Dendritic cell treated with granulocyte-macrophage colony-stimulating factor and Interleukin-4, amounts not matched to agents 40 ng/mL and 50 ng/mL, for 4 days (primary cell): ENCODE measurements around the gene LARGE2.
A peak's percentile ranks its signal among the peaks of the same experiment; 100 is the strongest.

Source experiments
- H3K27ac Mint-ChIP-seq: one replicate; pipeline ENCODE4 v1.8.0; 2022; ENCODE audit warnings: mild to moderate bottlenecking, mixed read lengths
- H3K27me3 Mint-ChIP-seq: one replicate; pipeline ENCODE4 v1.8.0; 2022; ENCODE audit warnings: mild to moderate bottlenecking, mixed read lengths
- H3K36me3 Mint-ChIP-seq: one replicate; pipeline ENCODE4 v1.8.0; 2022; ENCODE audit warnings: low read depth, mixed read lengths
- H3K4me1 Mint-ChIP-seq: one replicate; pipeline ENCODE4 v1.8.0; 2022; ENCODE audit warnings: low read depth, mixed read lengths
- H3K4me3 Mint-ChIP-seq: one replicate; pipeline ENCODE4 v1.8.0; 2022; ENCODE audit warnings: mild to moderate bottlenecking, moderate library complexity, mixed read lengths
- H3K9me3 Mint-ChIP-seq: one replicate; pipeline ENCODE4 v1.8.0; 2022; ENCODE audit warnings: mixed read lengths
- intact Hi-C: fragments of 100-400 bp; cut with micrococcal nuclease; formaldehyde crosslinking; loops from one replicate; pipeline ENCODE4 v1.15.0; 2022

The LARGE2 gene

DNA sequence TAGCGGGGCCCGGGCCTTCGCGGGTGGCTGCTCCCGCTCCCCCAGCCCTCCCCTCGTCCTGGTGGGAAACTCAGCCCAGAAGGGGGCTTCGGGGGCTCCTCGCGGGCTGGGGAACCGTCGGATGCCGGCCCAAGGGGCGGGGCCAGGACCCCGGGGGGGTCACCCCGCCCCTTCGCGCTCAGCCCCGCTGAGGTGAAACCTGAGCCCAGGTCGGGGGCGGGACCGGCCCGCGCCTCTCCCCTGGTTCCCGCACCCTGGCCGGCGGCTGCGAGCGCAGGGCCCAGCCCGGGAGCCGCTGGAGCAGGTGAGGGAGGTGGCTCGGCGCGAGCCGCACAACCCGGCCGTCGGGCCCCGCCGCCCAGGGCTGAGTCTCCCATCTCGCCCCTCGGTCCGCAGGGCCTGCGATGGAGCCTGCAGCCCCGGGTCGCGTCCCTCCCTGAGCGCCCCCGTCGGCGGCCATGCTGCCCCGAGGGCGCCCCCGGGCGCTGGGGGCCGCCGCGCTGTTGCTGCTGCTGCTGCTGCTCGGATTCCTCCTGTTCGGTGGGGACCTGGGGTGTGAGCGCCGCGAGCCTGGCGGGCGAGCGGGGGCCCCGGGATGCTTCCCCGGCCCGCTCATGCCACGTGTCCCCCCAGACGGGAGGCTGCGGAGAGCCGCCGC, at the start of gene LARGE2:
Gene LARGE2 (plus strand): TSS at position 232 of the 658 bp plus-strand sequence. CDS start 227 bp downstream, at position 459.
- H3K36me3 Mint-ChIP-seq, result peaks cover 13% of the 10 kb centered on the region
- peaks cover 46% of the 10 kb centered on the region for H3K27me3 Mint-ChIP-seq
- H3K4me1 Mint-ChIP-seq, result peaks cover 10% of the 10 kb centered on the region
- H3K27ac Mint-ChIP-seq, result no peak within 1 kb of the TSS
- intact Hi-C loops, result no loop called here
- peak within 1 kb of the TSS; percentile 54 for H3K4me3 Mint-ChIP-seq
- H3K9me3 Mint-ChIP-seq, result no peaks in the 10 kb centered on the region

DNA sequence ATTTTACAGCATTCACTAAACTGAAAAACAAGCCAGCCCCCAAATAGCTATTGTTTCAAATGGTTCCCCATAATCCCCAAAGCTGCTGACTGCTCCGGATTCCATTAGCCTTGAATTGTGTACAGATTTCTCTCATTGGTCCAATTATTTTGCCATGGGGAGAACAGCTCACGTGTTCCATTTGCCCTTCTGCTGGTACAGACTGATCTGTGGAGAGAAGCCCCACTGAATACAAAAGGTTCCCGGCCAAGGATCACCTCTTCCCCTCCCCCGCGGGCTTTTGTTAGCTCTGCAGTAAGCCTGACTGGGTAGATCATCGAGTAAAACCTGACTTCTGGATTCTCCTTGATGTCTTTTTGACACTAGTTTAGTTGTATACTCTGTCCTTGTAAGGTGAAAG, 46.1 kb upstream of the LARGE2 start:
- Mint-ChIP-seq H3K36me3 (peaks cover 85% of the 10 kb centered on the region), H3K4me1 (peaks cover 7% of the 10 kb centered on the region), H3K4me3 (no peak overlapping the region), H3K9me3 (no peaks in the 10 kb centered on the region), H3K27ac (no peak overlapping the region), H3K27me3 (no peaks in the 10 kb centered on the region)
- intact Hi-C loops, result no loop called here

DNA sequence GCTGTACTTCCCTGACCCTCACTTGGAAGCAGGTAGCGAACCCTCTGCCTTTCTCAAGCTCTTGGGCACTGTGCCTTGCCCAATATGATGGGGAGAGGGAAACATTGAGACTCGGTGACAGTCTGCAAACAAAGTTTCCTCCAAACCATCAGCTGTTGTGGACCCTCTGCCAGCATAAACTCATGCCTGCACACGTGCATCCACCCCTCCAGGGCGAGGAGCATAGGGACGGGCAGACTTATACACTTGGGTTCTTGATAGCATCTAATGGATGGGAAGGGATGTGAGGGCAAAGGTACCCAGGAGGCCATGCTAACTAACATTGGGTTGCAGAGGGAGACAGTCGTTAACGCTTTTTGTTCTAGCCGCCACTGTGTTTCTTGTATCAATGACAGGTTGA, 45.2 kb upstream of the LARGE2 start:
- Mint-ChIP-seq H3K9me3 (no peaks in the 10 kb centered on the region), H3K36me3 (peaks cover 85% of the 10 kb centered on the region), H3K27me3 (no peaks in the 10 kb centered on the region), H3K4me1 (peaks cover 7% of the 10 kb centered on the region), H3K27ac (no peak overlapping the region), H3K4me3 (no peak overlapping the region)
- intact Hi-C loops, result no loop called here

DNA sequence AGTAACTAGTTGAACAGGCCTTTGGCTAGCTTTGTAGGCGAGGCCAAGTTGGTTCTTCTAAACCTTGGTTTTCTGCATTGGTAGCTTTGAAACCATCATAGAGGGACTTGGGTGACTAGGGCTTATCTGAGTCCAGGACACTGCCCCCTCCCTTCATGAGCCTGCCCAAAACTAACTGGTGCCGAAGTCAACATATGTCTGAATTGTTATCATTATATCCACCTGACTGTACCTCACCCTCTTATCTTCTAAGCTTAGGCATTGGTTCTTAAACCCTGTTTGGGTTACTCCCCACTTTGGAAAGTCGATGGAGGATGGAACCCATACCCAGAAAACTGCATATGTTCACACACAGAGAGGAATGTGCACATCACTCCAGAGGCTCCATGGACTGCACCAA, 44.6 kb upstream of the LARGE2 start:
- no peaks in the 10 kb centered on the region for H3K27me3 Mint-ChIP-seq
- H3K4me3 Mint-ChIP-seq, result no peak overlapping the region
- intact Hi-C loops, result no loop called here
- no peak overlapping the region for H3K27ac Mint-ChIP-seq
- peaks cover 4% of the 10 kb centered on the region for H3K4me1 Mint-ChIP-seq
- H3K9me3 Mint-ChIP-seq, result no peaks in the 10 kb centered on the region
- H3K36me3 Mint-ChIP-seq, result peaks cover 82% of the 10 kb centered on the region

DNA sequence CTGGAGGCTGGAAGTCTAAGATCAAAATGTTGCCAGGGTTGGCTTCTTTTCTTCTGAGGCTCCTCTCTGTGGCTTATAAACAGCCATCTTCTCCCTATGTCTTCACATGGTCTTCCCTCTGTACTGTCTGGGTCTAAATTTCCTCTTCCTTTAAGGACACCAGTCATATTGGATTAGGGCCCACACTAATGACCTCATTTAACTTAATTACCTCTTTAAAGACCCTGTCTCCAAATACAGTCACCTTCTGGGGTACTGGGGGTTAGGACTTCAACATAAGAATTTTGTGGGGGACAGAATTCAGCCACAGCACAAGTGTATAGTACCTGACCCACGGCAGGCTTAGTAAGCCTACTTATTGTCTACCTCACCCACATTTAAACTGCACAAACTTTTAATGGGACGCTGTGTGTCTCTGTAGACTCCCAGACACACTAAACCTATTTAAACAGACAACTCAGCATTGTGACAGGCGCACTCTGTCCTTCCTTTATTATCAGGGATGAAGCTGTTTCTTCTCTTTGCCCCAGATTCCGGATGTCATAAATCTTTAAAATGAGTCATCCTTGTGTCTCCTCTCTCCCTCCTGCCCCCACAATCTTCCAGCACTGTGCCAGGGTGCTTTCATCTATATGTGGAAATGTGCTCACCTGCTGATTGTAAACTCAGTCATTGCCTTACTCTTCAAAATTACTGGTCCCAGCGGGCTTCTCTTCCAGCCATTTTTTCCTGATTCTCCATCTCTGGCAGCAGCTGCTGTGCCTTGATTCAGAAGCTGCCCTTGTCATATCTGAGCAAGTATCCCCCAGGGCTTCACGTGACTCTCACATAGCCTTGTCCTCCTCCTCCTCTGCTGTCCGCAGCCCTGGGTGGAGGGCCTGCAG, 42.4 kb upstream of the LARGE2 start:
- Mint-ChIP-seq H3K4me3 (no peak overlapping the region), H3K9me3 (no peaks in the 10 kb centered on the region), H3K27me3 (peaks cover 10% of the 10 kb centered on the region), H3K27ac (no peak overlapping the region), H3K4me1 (peaks cover 8% of the 10 kb centered on the region), H3K36me3 (peaks cover 60% of the 10 kb centered on the region)
- intact Hi-C loops, result loop anchor here (10.0 kb wide), 1 partner anchor 55 kb away; no protein-coding TSS in a partner anchor

DNA sequence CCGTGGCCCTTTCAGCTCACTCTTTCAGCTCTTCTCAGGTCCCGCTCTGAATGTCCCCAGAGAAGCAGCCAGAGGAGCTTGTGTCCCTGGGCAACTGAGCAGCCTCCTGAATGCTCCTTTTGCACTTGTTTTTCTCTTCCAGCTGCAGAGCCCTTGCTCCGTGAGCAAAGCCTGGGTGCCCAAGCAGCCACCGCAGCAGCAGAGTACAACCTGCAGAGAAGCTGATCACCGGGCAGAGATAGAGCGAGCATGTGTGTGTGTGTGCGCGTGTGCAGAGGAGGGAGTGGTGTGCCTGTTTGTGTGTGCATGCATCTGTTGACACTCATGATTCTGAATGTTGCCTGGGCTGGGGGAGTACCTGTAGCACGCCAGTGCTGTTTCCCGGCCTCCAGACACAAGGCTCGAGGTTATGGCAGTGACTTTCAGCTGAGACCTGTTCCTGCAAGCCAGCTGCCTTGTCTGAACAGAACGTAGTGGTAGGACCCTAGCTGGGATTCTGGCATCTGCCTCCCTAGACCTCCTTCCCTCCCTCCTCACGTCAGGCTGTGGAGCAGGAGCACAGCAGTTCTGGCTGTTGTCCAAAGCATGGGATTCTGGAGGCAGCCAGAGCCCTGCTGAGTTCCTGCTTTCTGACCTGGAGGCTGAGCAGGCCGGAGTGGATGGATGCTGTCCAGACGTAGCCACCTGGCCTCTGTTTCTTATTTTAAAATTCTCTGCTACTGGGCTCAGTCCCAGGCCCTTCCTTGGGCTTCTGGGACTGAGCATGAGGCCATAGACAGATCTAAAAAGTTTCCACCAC, 41.5 kb upstream of the LARGE2 start:
- Mint-ChIP-seq H3K36me3 (peaks cover 54% of the 10 kb centered on the region), H3K27ac (no peak overlapping the region), H3K9me3 (no peaks in the 10 kb centered on the region), H3K27me3 (peaks cover 16% of the 10 kb centered on the region), H3K4me1 (peaks cover 12% of the 10 kb centered on the region), H3K4me3 (no peak overlapping the region)
- intact Hi-C loops, result loop anchor here (10.0 kb wide), 1 partner anchor 54 kb away; no protein-coding TSS in a partner anchor

DNA sequence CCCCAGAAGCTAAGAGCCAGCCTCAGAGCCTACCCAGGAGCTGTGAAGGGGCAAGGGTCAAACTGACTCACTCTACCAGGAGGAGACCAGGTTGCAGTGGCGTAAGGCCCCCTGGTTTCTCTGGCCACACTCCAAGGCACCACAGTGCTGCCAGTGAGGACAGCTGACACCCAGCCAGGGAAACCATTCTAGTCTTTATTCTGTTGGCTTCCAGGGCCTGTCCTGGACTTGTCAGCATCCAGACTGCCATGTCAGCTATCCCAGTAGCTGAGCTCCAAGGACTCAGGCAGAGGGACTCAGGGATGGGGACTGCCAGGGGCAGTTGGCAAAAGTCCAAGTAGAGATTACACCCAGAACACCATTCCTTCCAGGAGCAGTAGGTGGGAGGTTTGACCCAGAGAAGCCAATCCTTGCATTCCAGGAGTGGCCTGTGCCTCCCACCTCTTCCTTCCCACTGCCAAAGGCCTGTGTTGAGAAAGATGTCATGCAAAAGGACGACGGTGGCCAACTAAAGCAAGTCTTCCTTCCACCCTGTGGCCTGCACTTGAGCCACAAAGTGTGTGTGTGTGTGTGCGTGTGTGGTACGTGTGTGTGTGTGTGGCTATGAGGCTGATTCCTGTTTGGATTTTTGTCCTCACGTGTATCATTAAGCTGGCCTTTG, 40.6 kb upstream of the LARGE2 start:
- Mint-ChIP-seq H3K27me3 (peaks cover 25% of the 10 kb centered on the region), H3K36me3 (peaks cover 47% of the 10 kb centered on the region)
- intact Hi-C loops, result loop anchor here (10.0 kb wide), 1 partner anchor 53 kb away; no protein-coding TSS in a partner anchor

DNA sequence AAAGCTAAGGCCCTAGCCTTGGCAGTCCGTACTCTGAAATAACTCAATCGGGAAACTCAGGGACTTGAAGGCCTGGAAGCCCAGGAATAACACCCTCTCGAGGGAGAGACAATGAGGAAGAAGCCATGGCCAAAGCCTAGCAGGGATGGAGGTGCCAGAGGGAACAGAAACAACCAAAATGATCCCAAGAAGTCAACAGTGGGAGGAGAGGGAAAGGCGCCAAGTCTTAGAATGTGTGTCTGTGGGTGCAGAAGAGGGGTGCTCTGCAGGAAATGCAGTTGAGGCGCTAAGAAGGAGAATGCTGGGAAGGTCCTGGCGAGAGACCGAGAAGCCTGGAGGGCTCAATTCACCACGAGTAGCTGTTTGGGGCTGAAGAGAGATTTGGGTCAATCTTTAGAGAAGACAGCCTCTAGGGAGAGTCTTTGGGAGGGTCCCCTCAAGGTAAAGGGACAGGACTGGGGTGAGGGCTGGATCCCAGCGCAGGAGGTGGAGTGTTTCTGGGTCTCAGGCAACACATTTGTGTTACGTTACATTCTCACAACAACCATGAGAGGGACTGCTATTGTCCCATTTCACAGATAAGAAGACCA, 37.8 kb upstream of the LARGE2 start:
- Mint-ChIP-seq H3K4me3 (peak overlapping the region; percentile 63), H3K4me1 (peaks cover 12% of the 10 kb centered on the region), H3K27me3 (peaks cover 41% of the 10 kb centered on the region), H3K27ac (no peak overlapping the region), H3K36me3 (peaks cover 29% of the 10 kb centered on the region), H3K9me3 (no peaks in the 10 kb centered on the region)
- intact Hi-C loops, result loop anchor here (10.0 kb wide), 1 partner anchor 50 kb away; no protein-coding TSS in a partner anchor

More for the DNA sequence above, 40.6 kb upstream of the LARGE2 start:
- Mint-ChIP-seq H3K4me1 (peaks cover 12% of the 10 kb centered on the region), H3K27ac (no peak overlapping the region), H3K4me3 (no peak overlapping the region), H3K9me3 (no peaks in the 10 kb centered on the region)

DNA sequence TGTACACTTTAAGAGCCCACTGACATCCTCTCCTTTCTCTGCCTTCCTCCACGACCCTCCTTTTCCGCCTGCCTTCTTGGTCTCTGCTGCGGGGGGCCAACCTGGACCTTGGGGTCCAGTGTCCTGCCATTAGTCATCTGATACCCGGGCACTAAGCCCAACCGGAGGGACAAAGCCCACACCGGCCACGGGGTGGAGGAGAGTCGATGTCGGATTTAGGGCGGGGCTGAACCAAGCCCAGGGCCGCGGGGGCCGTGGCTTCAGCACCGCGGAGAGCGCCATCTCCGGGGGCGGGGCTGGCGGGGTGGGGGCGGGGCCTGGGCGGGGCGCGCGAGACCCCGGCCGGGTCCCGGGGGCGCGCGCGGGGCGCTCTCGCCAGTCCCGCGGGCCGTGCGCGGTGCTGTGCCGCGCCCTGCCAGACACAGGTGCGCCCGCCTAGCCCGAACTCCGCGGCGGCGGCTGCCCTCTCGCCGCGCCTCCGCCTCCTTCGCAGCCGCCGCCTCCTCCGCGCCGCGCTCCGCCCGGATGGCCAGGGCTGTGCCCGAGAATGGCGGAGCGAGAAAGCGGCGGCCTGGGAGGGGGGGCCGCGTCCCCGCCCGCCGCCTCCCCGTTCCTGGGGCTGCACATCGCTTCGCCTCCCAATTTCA, 37.1 kb upstream of the LARGE2 start, which contains the start of gene MAPK8IP1:
Gene MAPK8IP1 (plus strand): TSS at position 378 of the 647 bp plus-strand sequence. CDS start 170 bp downstream, at position 548.
- intact Hi-C loops, result loop anchor here (10.0 kb wide), 1 partner anchor 49 kb away; no protein-coding TSS in a partner anchor
- Mint-ChIP-seq H3K27me3 (peaks cover 43% of the 10 kb centered on the region), H3K27ac (no peak within 1 kb of the TSS), H3K4me3 (peak within 1 kb of the TSS; percentile 63), H3K9me3 (no peaks in the 10 kb centered on the region), H3K4me1 (peaks cover 12% of the 10 kb centered on the region), H3K36me3 (peaks cover 22% of the 10 kb centered on the region)

DNA sequence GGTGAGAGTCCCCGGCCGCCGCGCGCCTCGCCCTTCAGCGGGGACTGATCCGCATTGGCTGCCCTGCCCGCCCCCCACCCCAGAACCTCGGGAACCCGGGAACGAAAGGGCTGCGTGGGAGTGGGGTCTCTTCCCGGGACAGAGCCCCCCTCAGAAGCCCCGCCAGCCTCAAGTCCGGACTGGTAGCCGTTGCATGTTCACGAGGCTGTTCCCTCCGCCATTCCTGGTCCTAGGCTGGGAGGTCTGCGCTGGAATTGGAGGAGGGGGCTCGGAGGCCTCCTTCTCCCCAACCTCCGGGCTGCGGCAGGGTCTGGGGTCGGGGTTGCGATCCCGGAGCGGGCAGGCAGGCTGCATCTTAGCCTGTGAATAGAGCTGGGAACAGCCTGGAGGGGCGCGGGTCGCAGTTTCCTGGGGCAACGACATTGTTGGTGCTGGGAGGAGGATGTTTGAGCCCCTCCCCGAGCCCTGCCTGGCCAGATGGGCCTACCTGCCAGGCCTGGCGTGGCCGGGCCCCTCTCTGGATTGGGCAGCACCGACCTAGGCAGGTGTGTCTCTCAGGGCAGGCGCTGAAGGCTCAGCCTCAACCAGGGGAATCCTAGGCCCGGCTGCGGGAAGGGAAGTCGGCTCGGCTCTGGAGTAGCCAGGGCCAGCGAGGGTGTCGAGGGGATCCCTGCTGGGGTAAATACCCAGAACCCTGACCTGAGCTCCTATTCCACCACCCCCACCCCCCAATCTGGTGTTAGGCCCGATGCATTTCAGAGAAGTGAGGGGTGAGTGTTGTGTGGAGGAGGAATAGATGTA, 36.3 kb upstream of the LARGE2 start:
- H3K4me3 Mint-ChIP-seq, result peak overlapping the region; percentile 37
- H3K27ac Mint-ChIP-seq, result no peak overlapping the region
- intact Hi-C loops, result loop anchor here (10.0 kb wide), 1 partner anchor 49 kb away; no protein-coding TSS in a partner anchor
- H3K4me1 Mint-ChIP-seq, result peaks cover 12% of the 10 kb centered on the region
- peaks cover 14% of the 10 kb centered on the region for H3K36me3 Mint-ChIP-seq
- peaks cover 46% of the 10 kb centered on the region for H3K27me3 Mint-ChIP-seq
- no peaks in the 10 kb centered on the region for H3K9me3 Mint-ChIP-seq

DNA sequence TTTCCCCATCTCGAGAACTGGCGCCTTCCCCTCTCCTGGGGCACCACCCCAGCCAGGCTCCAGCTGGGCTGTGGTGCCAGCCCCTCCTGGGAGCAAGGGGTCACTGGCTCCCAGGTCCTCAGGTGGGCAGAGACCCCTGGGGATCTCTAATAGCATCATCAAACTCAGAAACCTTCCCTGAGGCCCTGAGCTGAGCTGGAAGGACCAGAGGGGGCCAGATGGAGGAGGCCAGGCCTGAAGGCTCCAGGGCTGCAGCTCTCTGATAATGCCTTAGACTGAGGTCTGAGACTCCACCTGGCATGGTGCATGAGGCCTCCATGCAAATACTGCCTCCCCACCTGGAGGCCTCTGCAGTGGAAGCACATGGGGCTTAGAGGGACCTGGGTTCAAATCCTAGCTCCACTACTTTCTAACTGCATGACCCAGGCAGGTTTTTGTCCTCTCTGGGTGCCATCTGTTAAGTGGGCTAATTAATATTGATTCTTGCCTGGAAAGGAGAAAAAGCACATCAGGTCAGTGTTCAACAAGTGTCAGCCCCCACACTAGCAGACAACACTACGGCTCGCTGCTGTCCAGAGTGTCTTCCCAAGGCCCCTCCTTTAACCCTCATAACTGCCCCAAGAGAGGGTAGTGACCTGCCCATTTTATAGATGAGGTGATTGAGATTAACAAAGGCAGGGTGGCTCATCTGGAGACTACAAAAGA, 35.5 kb upstream of the LARGE2 start:
- intact Hi-C loops, result loop anchor here (10.0 kb wide), 1 partner anchor 48 kb away; no protein-coding TSS in a partner anchor
- Mint-ChIP-seq H3K4me3 (no peak overlapping the region), H3K27me3 (peaks cover 49% of the 10 kb centered on the region), H3K9me3 (no peaks in the 10 kb centered on the region), H3K27ac (no peak overlapping the region), H3K4me1 (peaks cover 12% of the 10 kb centered on the region), H3K36me3 (peaks cover 6% of the 10 kb centered on the region)
